HepG2 (cell line): Measurements from ENCODE around the gene WWC2. TPM values are rescaled to one million over a fixed set of nuclear protein-coding genes. Genes with fewer than 3 reads are reported as not detected.

Experiments
- ATF1 ChIP-seq: IDR thresholded peaks from 2 replicates; pipeline ENCODE4 v1.6.1; 2016; ENCODE audit warnings: mild to moderate bottlenecking, control low read depth
- BCLAF1 ChIP-seq: fragments of 450-650 bp; IDR thresholded peaks from 2 replicates; pipeline ENCODE4 v1.6.1; 2017; ENCODE audit warnings: mild to moderate bottlenecking
- CBFB ChIP-seq: sonication (generic); formaldehyde crosslinking; IDR thresholded peaks from 2 replicates; pipeline ENCODE4 v1.4.0; 2020; ENCODE audit warnings: missing genetic modification reagents
- ERF ChIP-seq: IDR thresholded peaks from 2 replicates; pipeline ENCODE4 v1.6.1; 2018; ENCODE audit warnings: missing biosample characterization, missing genetic modification reagents
- HMG20B ChIP-seq: conservative IDR thresholded peaks from 2 replicates; pipeline ENCODE4 v1.6.1; 2016; ENCODE audit warnings: missing genetic modification reagents, missing compliant biosample characterization
- PCBP2 ChIP-seq: fragments of 200-400 bp; formaldehyde crosslinking; optimal IDR thresholded peaks from 2 replicates; pipeline ENCODE3; 2018; ENCODE audit warnings: low read length, low read depth; ENCODE audit not compliant: poor library complexity, severe bottlenecking
- RAD21 ChIP-seq: fragments of 450-650 bp; formaldehyde crosslinking; IDR thresholded peaks from 2 replicates; pipeline ENCODE4 v1.5.0; 2020; ENCODE audit warnings: mild to moderate bottlenecking
- SIN3B ChIP-seq: fragments of 150-350 bp; IDR thresholded peaks from 2 replicates; pipeline ENCODE4 v1.6.1; 2014; ENCODE audit warnings: low read length
- SKIL ChIP-seq: sonication (generic); formaldehyde crosslinking; IDR thresholded peaks from 2 replicates; pipeline ENCODE4 v1.8.0; 2022; ENCODE audit warnings: missing genetic modification reagents, mild to moderate bottlenecking, moderate library complexity, borderline replicate concordance
- TEAD3 ChIP-seq: optimal IDR thresholded peaks from 2 replicates; pipeline ENCODE3; 2016; ENCODE audit warnings: borderline replicate concordance
- ZNF121 ChIP-seq: sonication (generic); formaldehyde crosslinking; IDR thresholded peaks from 2 replicates; pipeline ENCODE4 v1.5.0; 2020; ENCODE audit warnings: mild to moderate bottlenecking, missing genetic modification reagents
- ZNF660 ChIP-seq: sonication (generic); formaldehyde crosslinking; IDR thresholded peaks from 2 replicates; pipeline ENCODE4 v1.5.1; 2020; ENCODE audit warnings: mild to moderate bottlenecking, low read depth, missing genetic modification reagents, borderline replicate concordance
- ZNF710 ChIP-seq: sonication (generic); formaldehyde crosslinking; IDR thresholded peaks from 2 replicates; pipeline ENCODE4 v1.5.0; 2020; ENCODE audit warnings: mild to moderate bottlenecking, missing genetic modification reagents, borderline replicate concordance
- polyA plus RNA-seq, 8 experiments: library from polyadenylated mRNA; depleted of rRNA in 3 of 8; stranded (reverse) in 7 of 8; unstranded in 1 of 8; fragments of >200 nt; fragmentation: Illumina TruSeq in 4 of 8; extraction: Trizol in 4 of 8; gene quantifications; 2 replicates each; pipeline versions ENCODE4 v1.2.1 to v1.2.3, GENCODE V29; 2011 to 2016; ENCODE audit warnings: low read depth in 4 of 8, missing spikeins in 1 of 8, mixed read lengths in 1 of 8; ENCODE audit not compliant: insufficient read depth in 1 of 8
- total RNA-seq, 5 experiments: library from RNA; depleted of rRNA; stranded (reverse); fragments of >200 nt; fragmentation: Illumina TruSeq; extraction: Trizol; gene quantifications; 2 replicates each; pipeline ENCODE4 v1.2.3, GENCODE V29; 2016; ENCODE audit warnings: low read depth in 1 of 5
- TF ChIP-seq, protein P1 (sequence below): sonication (generic); formaldehyde crosslinking; IDR thresholded peaks from 2 replicates; pipeline ENCODE4 v1.5.1; 2020; ENCODE audit warnings: mild to moderate bottlenecking, missing genetic modification reagents, borderline replicate concordance

Gene WWC2
- total and polyA plus RNA-seq, 2 of the 13 experiments (the other 11 are each of a cell fraction or from before 2014, with no cell fraction given): 40.0 to 50.1 TPM

DNA sequence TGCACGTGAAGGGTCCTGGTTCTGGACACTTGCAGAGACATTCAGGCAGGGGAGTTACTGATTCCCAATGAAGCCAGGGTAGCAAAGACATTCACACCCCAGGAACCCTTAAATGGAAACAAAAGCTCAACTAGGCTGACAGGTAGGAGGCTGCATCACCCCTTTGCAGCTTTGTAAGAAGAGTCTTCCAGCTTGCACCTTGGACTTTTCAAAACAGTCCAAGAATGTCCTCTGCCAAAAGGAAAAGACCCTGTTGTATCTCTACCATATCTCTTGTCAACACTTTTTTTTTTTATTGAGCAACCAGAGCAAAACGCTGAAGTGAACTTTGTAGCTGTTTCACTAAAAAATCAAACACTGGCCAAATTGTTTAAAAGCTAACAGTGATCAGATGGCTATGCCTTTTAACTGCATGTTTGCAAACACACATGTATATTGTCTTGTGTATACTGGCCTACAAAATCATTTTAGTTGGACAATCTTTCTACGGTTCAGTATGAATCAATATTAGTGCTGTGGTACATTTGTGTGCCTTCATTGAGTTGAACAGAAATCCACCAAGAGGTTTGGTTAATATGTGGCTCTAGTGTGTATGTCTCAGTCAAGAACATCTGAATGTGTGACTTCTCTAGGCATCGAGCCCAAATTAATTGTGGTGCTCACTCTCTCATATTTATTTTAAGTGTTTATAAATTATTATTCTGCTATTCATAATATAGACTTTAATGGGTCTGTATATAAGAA is 18.5 kb upstream of the WWC2 start (continued):
- TF ChIP-seq ERF (CRISPR knock-in tag): peak; percentile 33; the same call in 1 of the 2 replicates
- no peak for TF ChIP-seq BCLAF1
- TF ChIP-seq, protein P1, sequence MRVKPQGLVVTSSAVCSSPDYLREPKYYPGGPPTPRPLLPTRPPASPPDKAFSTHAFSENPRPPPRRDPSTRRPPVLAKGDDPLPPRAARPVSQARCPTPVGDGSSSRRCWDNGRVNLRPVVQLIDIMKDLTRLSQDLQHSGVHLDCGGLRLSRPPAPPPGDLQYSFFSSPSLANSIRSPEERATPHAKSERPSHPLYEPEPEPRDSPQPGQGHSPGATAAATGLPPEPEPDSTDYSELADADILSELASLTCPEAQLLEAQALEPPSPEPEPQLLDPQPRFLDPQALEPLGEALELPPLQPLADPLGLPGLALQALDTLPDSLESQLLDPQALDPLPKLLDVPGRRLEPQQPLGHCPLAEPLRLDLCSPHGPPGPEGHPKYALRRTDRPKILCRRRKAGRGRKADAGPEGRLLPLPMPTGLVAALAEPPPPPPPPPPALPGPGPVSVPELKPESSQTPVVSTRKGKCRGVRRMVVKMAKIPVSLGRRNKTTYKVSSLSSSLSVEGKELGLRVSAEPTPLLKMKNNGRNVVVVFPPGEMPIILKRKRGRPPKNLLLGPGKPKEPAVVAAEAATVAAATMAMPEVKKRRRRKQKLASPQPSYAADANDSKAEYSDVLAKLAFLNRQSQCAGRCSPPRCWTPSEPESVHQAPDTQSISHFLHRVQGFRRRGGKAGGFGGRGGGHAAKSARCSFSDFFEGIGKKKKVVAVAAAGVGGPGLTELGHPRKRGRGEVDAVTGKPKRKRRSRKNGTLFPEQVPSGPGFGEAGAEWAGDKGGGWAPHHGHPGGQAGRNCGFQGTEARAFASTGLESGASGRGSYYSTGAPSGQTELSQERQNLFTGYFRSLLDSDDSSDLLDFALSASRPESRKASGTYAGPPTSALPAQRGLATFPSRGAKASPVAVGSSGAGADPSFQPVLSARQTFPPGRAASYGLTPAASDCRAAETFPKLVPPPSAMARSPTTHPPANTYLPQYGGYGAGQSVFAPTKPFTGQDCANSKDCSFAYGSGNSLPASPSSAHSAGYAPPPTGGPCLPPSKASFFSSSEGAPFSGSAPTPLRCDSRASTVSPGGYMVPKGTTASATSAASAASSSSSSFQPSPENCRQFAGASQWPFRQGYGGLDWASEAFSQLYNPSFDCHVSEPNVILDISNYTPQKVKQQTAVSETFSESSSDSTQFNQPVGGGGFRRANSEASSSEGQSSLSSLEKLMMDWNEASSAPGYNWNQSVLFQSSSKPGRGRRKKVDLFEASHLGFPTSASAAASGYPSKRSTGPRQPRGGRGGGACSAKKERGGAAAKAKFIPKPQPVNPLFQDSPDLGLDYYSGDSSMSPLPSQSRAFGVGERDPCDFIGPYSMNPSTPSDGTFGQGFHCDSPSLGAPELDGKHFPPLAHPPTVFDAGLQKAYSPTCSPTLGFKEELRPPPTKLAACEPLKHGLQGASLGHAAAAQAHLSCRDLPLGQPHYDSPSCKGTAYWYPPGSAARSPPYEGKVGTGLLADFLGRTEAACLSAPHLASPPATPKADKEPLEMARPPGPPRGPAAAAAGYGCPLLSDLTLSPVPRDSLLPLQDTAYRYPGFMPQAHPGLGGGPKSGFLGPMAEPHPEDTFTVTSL (CRISPR knock-in tag): peak; percentile 87
- peak; percentile 75 for TF ChIP-seq SKIL (CRISPR knock-in tag)
- peak; percentile 71 for TF ChIP-seq TEAD3 (CRISPR knock-in tag)
- peak; percentile 70 for TF ChIP-seq ATF1 (CRISPR knock-in tag)
- no peak; the same call in 1 of the 2 replicates for TF ChIP-seq ZNF710 (CRISPR knock-in tag)
- TF ChIP-seq ZNF660 (CRISPR knock-in tag): no peak
- TF ChIP-seq RAD21 (CRISPR knock-in tag): 0 out of 2 replicates have a peak, but pooled peaks have one; percentile 5
- TF ChIP-seq SIN3B: no peak
- TF ChIP-seq PCBP2: no peak
- no peak for TF ChIP-seq CBFB
- TF ChIP-seq ZNF121: 0 out of 2 replicates have a peak, but pooled peaks have one; percentile 38
- peak; percentile 56; the same call in 1 of the 2 replicates for TF ChIP-seq HMG20B (CRISPR knock-in tag)
